Measurements from ENCODE around the gene SLIT3.

SLIT3 gene

DNA sequence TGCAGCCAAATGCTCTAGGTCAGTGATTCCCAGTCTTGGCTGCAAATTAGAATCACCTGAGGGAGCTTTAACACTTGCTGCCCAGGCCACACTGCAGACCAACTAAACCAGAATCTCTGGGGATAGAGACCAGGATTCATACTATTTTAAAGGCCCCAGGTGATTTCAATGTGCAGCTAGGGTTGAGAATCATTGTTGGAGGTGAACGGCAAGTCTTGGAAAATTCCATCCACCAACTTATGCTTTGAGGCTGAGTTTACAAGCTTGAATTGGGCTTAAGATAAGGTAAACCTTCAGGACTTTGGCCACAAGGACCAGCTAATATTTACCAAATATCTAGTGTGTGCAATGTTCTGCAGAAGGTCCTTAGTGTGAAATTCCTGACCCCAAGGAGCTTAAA lies 27.5 kb downstream of the SLIT3 start:
- no peak for TF ChIP-seq CTCF (conservative IDR thresholded peaks at IDR 0.05; ENCODE audit: low read length)
- Histone ChIP-seq H3K4me3 (ENCODE audit: low read length, poor library complexity, severe bottlenecking) (no peak overlapping the region), H3K4me2 (ENCODE audit: low read depth, low read length, poor library complexity, severe bottlenecking) (no peak overlapping the region), H4K20me1 (ENCODE audit: insufficient read depth, low read length, poor library complexity, severe bottlenecking) (no peaks in the 10 kb centered on the region), H3K9ac (ENCODE audit: low read depth, low read length, poor library complexity, severe bottlenecking) (no peak overlapping the region), H3K4me1 (ENCODE audit: insufficient read depth, low read length, poor library complexity, severe bottlenecking) (no peaks in the 10 kb centered on the region), H2AFZ (ENCODE audit: low read length) (no peak overlapping the region), H3F3A (ENCODE audit: low read depth) (no peaks in the 10 kb centered on the region), H3K36me3 (ENCODE audit: insufficient read depth, low read length) (no peaks in the 10 kb centered on the region), H3K79me2 (ENCODE audit: insufficient read depth, low read length) (no peaks in the 10 kb centered on the region), H3K27me3 (ENCODE audit: insufficient read depth, low read length, poor library complexity, severe bottlenecking) (no peaks in the 10 kb centered on the region), H3K9me3 (ENCODE audit: insufficient read depth, low read depth, low read length) (no peaks in the 10 kb centered on the region), H3K9me2 (replicated peaks; ENCODE audit: low read depth, low read length) (no peaks in the 10 kb centered on the region)

DNA sequence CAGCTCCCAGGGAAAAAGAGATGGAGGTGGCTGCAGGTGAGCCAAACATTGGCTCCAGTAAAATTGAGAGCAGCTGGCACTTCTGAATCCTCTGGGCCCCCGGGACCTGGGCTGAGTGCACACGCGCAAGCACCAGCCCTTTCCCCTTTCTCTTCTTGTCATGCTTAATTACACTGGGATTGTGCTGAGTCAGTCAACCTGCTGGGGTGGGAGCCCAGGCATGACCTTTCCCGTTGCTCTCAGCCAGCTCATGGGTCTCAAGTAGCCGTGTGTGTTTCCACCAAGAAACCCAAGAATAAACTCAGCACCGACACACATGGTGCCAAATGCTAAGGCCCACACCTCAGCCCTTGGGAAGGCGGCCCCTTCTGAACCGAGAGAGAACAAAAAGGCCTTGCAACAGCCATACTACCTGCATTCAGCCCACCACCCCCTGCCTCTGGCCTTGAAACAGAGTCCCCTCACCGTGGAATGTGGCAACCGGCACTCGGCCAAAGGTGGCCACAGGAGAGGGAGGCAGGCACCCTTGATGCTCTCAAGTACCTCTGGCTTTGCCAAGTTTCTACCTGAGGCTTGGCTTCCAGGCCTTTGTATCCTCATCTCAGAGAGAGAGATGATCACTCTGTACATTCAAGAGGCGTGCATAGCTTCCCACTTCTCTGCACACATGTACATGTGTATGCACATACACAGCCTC lies 28.1 kb downstream of the SLIT3 start:
- H3F3A ChIP-seq (ENCODE audit: low read depth) = no peaks in the 10 kb centered on the region
- no peaks in the 10 kb centered on the region for H3K4me1 ChIP-seq (ENCODE audit: insufficient read depth, low read length, poor library complexity, severe bottlenecking)
- no peak overlapping the region for H2AFZ ChIP-seq (ENCODE audit: low read length)
- H3K9me2 ChIP-seq (replicated peaks; ENCODE audit: low read depth, low read length) = no peaks in the 10 kb centered on the region
- no peak overlapping the region for H3K4me2 ChIP-seq (ENCODE audit: low read depth, low read length, poor library complexity, severe bottlenecking)
- TF ChIP-seq CTCF (conservative IDR thresholded peaks at IDR 0.05; ENCODE audit: low read length) (no peak), EZH2phosphoT487 (IDR thresholded peaks at IDR 0.05; ENCODE audit: borderline replicate concordance) (no peak)
- H3K9ac ChIP-seq (ENCODE audit: low read depth, low read length, poor library complexity, severe bottlenecking) = no peak overlapping the region
- no peaks in the 10 kb centered on the region for H3K9me3 ChIP-seq (ENCODE audit: insufficient read depth, low read depth, low read length)
- no peaks in the 10 kb centered on the region for H4K20me1 ChIP-seq (ENCODE audit: insufficient read depth, low read length, poor library complexity, severe bottlenecking)
- no peaks in the 10 kb centered on the region for H3K79me2 ChIP-seq (ENCODE audit: insufficient read depth, low read length)
- no peak overlapping the region for H3K4me3 ChIP-seq (ENCODE audit: low read length, poor library complexity, severe bottlenecking)
- no peaks in the 10 kb centered on the region for H3K27me3 ChIP-seq (ENCODE audit: insufficient read depth, low read length, poor library complexity, severe bottlenecking)
- H3K36me3 ChIP-seq (ENCODE audit: insufficient read depth, low read length) = no peaks in the 10 kb centered on the region

GRCh38 chr5:169272111-169272510 lies 28.8 kb downstream of the SLIT3 start:
- Histone ChIP-seq H3K4me3 (ENCODE audit: low read length, poor library complexity, severe bottlenecking) (no peak overlapping the region), H3K4me1 (ENCODE audit: insufficient read depth, low read length, poor library complexity, severe bottlenecking) (no peaks in the 10 kb centered on the region), H3K9me2 (replicated peaks; ENCODE audit: low read depth, low read length) (no peaks in the 10 kb centered on the region), H3K79me2 (ENCODE audit: insufficient read depth, low read length) (no peaks in the 10 kb centered on the region), H2AFZ (ENCODE audit: low read length) (no peak overlapping the region), H4K20me1 (ENCODE audit: insufficient read depth, low read length, poor library complexity, severe bottlenecking) (no peaks in the 10 kb centered on the region), H3K9ac (ENCODE audit: low read depth, low read length, poor library complexity, severe bottlenecking) (no peak overlapping the region), H3K27me3 (ENCODE audit: insufficient read depth, low read length, poor library complexity, severe bottlenecking) (no peaks in the 10 kb centered on the region), H3K36me3 (ENCODE audit: insufficient read depth, low read length) (no peaks in the 10 kb centered on the region), H3F3A (ENCODE audit: low read depth) (no peaks in the 10 kb centered on the region), H3K9me3 (ENCODE audit: insufficient read depth, low read depth, low read length) (no peaks in the 10 kb centered on the region), H3K4me2 (ENCODE audit: low read depth, low read length, poor library complexity, severe bottlenecking) (no peak overlapping the region)
- TF ChIP-seq CTCF (conservative IDR thresholded peaks at IDR 0.05; ENCODE audit: low read length) (no peak), EZH2phosphoT487 (IDR thresholded peaks at IDR 0.05; ENCODE audit: borderline replicate concordance) (no peak)

Data from Loucy (cell line).